ENCODE data around the gene NRGN. TPM values are rescaled to one million over a fixed set of nuclear protein-coding genes. Genes with fewer than 3 reads are reported as not detected.
A peak's percentile ranks its signal among the peaks of the same experiment; 100 is the strongest.

Gene NRGN
- total and polyA plus RNA-seq, 8 donors = 0.37 to 5.5 (median 2.0) TPM; not detected in 4

DNA sequence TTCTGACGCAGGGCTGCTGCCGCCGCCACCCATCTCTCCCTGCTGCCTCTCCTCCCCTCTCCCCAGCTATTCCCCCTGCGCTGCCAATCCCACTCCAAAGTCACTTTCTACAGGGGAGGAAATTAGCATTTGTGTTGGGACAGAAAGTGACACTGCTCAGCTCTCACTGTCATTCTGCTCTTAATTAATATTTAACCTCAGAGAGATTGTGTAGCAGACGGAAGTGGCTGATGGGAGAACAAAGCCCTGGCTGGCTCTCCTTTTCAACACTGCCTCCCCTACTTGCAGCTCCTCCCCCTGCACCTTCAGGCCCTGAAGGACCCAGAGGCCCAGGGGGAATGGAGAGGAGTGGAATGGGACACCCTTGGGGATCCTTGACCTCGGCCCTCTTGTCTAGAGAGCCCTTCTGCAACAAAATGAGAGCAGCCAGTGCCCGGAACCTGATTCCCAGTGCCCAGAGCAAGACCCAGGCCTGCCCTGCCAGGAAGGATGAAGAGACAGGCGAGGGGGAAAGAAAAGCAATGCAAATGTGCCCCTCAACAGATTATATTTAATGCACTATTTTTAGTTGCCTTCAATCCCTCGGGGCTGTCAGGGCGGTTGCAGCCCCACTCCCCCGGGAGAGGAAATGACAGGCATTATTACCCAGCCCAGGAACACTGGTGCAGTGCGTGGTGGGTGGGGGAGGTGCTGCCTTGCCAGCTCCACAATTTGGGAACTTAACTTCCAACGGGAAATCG is 14.6 kb upstream of the NRGN start:
- no peak for TF ChIP-seq POLR2AphosphoS5 (IDR thresholded peaks at IDR 0.05)
- no peak for TF ChIP-seq EP300 (IDR thresholded peaks at IDR 0.05)
- TF ChIP-seq, protein P1, sequence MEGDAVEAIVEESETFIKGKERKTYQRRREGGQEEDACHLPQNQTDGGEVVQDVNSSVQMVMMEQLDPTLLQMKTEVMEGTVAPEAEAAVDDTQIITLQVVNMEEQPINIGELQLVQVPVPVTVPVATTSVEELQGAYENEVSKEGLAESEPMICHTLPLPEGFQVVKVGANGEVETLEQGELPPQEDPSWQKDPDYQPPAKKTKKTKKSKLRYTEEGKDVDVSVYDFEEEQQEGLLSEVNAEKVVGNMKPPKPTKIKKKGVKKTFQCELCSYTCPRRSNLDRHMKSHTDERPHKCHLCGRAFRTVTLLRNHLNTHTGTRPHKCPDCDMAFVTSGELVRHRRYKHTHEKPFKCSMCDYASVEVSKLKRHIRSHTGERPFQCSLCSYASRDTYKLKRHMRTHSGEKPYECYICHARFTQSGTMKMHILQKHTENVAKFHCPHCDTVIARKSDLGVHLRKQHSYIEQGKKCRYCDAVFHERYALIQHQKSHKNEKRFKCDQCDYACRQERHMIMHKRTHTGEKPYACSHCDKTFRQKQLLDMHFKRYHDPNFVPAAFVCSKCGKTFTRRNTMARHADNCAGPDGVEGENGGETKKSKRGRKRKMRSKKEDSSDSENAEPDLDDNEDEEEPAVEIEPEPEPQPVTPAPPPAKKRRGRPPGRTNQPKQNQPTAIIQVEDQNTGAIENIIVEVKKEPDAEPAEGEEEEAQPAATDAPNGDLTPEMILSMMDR (IDR thresholded peaks at IDR 0.05) = no peak
- no peak for TF ChIP-seq POLR2A (IDR thresholded peaks at IDR 0.05)
- WGBS, 5 donors = 28 to 40% (median 37%) methylated on average over 14 of the region's 14 CpGs
- no peaks in the 10 kb centered on the region for H3K9me3 ChIP-seq
- H3K36me3 ChIP-seq = no peaks in the 10 kb centered on the region
- no peak overlapping the region for H3K27ac ChIP-seq
- H3K4me3 ChIP-seq = no peak overlapping the region
- peak in 1 of 2 donors; percentile 66 for DNase-seq
- peaks cover 6 to 15% (median 11%) of the 10 kb centered on the region in 4 donors for H3K4me1 ChIP-seq
- intact Hi-C loops (cut with DNase I; ENCODE audit: low total_unique reads) = no loop called here
- H3K27me3 ChIP-seq = peaks cover 0 to 68% (median 3%) of the 10 kb centered on the region in 3 donors

DNA sequence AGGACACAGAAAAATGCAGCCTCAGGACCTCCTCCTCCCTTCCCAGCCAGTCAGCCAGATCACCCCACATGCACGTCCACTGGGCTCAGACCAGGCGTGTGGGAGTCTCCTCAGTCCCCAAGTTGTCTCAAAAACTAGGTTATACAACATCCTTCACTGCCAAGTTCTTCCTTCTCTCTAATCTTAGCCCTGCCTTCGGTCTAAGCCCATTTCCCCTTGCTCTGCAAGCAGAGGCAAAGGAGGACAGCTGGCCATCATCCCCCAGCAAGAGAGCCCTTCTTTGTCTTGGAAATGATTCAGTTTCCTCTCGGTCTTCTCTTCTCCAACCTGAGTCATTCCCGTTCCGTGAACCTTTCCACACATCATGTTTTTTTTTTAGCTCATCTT is 14.0 kb upstream of the NRGN start:
- Histone ChIP-seq H3K4me3 (no peak overlapping the region), H3K27me3 (peaks cover 0 to 62% (median 3%) of the 10 kb centered on the region in 3 donors), H3K9me3 (no peaks in the 10 kb centered on the region), H3K4me1 (peaks cover 6 to 15% (median 11%) of the 10 kb centered on the region in 4 donors), H3K36me3 (no peaks in the 10 kb centered on the region), H3K27ac (no peak overlapping the region)
- intact Hi-C loops (cut with DNase I; ENCODE audit: low total_unique reads) = no loop called here
- TF ChIP-seq POLR2A (IDR thresholded peaks at IDR 0.05) (no peak), EP300 (IDR thresholded peaks at IDR 0.05) (no peak), POLR2AphosphoS5 (IDR thresholded peaks at IDR 0.05) (no peak)
- TF ChIP-seq, protein P1 (IDR thresholded peaks at IDR 0.05) = no peak
- 44 to 66% (median 57%) methylated on average over 6 of the region's 6 CpGs for WGBS, 5 donors
- DNase-seq = no peak

DNA sequence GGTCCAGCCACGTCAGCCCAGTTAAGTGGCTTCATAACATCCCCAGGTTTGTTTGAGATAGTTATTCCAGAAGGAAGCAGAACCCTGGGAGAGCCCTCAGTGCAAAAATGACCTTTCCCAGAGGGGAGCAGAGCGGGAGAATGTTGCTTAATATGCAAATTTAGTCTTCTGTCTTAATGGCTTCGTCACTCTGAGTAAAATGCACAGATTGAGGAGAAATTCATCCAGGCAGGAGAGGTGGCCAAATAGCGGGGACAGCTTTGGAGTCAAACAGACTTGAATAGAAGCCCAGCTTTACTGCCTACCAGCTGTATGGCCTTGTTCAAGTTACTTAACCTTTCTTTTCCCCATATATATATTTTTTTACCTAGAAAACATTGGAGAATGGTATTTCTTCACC is 12.3 kb upstream of the NRGN start:
- TF ChIP-seq, protein P1 (IDR thresholded peaks at IDR 0.05) = no peak
- TF ChIP-seq POLR2A (IDR thresholded peaks at IDR 0.05) (no peak), POLR2AphosphoS5 (IDR thresholded peaks at IDR 0.05) (no peak), EP300 (IDR thresholded peaks at IDR 0.05) (no peak)
- Histone ChIP-seq H3K27me3 (peaks cover 0 to 46% (median 0%) of the 10 kb centered on the region in 3 donors), H3K4me3 (no peak overlapping the region), H3K27ac (no peak overlapping the region), H3K4me1 (peaks cover 6 to 15% (median 11%) of the 10 kb centered on the region in 4 donors), H3K36me3 (no peaks in the 10 kb centered on the region), H3K9me3 (no peaks in the 10 kb centered on the region)
- intact Hi-C loops (cut with DNase I; ENCODE audit: low total_unique reads) = no loop called here
- 81 to 91% (median 83%) methylated on average over 4 of the region's 4 CpGs for WGBS, 5 donors
- DNase-seq = no peak

DNA sequence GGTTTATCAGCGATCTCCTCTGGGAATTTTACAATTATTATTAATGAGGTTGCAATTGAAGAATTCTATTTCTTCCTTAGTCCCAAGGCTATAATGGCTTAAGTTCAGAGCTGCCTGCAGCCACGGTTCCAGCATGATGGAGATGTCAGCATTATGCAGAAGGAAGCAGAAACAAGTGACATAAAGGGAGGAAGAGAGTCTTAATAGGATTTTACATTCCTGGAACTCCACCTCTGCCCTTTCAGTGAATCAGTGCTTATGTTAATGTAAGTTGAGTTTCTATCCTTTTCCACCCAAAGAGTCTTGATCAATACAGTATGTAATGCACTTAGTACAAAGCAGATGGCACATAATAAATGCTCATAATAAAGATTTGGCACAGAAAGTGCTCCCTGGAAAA is 11.6 kb upstream of the NRGN start:
- intact Hi-C loops (cut with DNase I; ENCODE audit: low total_unique reads) = no loop called here
- no peaks in the 10 kb centered on the region for H3K36me3 ChIP-seq
- DNase-seq = no peak
- peaks cover 0 to 42% (median 0%) of the 10 kb centered on the region in 3 donors for H3K27me3 ChIP-seq
- H3K4me1 ChIP-seq = peaks cover 6 to 15% (median 11%) of the 10 kb centered on the region in 4 donors
- TF ChIP-seq POLR2AphosphoS5 (IDR thresholded peaks at IDR 0.05) = no peak
- no peak for TF ChIP-seq EP300 (IDR thresholded peaks at IDR 0.05)
- TF ChIP-seq, protein P1 (IDR thresholded peaks at IDR 0.05) = no peak
- no peak for TF ChIP-seq POLR2A (IDR thresholded peaks at IDR 0.05)
- H3K27ac ChIP-seq = no peak overlapping the region
- no peaks in the 10 kb centered on the region for H3K9me3 ChIP-seq
- 78 to 87% (median 81%) methylated on average over 2 of the region's 2 CpGs for WGBS, 5 donors
- H3K4me3 ChIP-seq = no peak overlapping the region

Measured in stomach (tissue), 9 donors.